ENCODE results near the gene PROC. TPM values are rescaled to one million over a fixed set of nuclear protein-coding genes. Genes with fewer than 3 reads are reported as not detected.

The PROC gene
- total RNA-seq, 4 donors from 2014 or later = 2.1 TPM; not detected in 3

DNA sequence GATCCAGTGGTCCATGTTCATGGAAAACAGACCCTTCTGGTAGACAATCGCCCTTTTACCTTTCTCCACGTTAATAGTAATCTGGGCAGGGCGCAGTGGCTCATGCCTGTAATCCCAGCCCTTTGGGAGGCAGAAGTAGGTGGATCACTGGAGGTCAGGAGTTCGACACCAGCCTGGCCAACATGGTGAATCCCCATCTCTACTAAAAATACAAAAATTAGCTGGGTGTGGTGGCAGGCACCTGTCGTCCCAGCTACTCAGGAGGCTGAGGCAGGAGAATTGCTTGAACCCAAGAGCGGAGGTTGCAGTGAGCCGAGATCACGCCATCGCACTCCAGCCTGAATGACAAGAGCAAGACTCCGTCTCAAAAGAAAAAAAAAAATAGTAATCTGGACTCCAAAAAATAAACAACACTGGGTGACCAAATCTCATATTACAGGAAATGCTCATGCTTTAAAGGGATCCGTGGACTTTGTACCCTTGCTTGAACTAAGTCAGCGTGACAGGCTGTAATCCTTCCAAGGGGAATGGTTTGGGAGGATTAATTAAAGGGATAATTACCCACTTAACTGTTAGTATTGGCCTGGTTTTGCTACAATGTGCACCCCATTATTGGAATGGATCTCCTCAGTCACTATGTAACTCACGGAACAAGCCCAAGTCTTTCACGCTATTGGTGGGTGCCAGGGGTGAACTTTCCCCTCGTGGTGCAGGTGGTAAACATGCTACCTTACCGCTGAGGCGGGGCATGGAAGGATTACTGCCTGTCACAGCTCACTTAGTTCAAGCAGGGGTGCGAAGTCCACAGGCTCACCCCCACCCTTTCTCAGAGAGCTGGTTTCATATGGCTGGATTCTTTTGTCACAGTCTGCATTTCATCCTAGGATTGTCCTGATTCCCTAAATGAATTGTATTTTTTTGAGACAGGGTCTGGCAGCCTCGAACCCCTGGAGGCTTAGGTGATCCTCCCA lies 36.7 kb downstream of the PROC start:
- H3K4me3 ChIP-seq = no peak overlapping the region
- TF ChIP-seq, protein P1, sequence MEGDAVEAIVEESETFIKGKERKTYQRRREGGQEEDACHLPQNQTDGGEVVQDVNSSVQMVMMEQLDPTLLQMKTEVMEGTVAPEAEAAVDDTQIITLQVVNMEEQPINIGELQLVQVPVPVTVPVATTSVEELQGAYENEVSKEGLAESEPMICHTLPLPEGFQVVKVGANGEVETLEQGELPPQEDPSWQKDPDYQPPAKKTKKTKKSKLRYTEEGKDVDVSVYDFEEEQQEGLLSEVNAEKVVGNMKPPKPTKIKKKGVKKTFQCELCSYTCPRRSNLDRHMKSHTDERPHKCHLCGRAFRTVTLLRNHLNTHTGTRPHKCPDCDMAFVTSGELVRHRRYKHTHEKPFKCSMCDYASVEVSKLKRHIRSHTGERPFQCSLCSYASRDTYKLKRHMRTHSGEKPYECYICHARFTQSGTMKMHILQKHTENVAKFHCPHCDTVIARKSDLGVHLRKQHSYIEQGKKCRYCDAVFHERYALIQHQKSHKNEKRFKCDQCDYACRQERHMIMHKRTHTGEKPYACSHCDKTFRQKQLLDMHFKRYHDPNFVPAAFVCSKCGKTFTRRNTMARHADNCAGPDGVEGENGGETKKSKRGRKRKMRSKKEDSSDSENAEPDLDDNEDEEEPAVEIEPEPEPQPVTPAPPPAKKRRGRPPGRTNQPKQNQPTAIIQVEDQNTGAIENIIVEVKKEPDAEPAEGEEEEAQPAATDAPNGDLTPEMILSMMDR (IDR thresholded peaks at IDR 0.05) = no peak
- no peak for TF ChIP-seq POLR2A (IDR thresholded peaks at IDR 0.05)
- no peaks in the 10 kb centered on the region for H3K9me3 ChIP-seq
- no peak overlapping the region for H3K27ac ChIP-seq
- 80 to 87% methylated on average over 15 to 16 of the region's 19 CpGs for WGBS, 2 donors
- intact Hi-C loops (cut with DNase I) = no loop called here
- no peak for DNase-seq
- H3K36me3 ChIP-seq = no peaks in the 10 kb centered on the region
- no peaks in the 10 kb centered on the region for H3K27me3 ChIP-seq
- no peaks in the 10 kb centered on the region for H3K4me1 ChIP-seq

DNA sequence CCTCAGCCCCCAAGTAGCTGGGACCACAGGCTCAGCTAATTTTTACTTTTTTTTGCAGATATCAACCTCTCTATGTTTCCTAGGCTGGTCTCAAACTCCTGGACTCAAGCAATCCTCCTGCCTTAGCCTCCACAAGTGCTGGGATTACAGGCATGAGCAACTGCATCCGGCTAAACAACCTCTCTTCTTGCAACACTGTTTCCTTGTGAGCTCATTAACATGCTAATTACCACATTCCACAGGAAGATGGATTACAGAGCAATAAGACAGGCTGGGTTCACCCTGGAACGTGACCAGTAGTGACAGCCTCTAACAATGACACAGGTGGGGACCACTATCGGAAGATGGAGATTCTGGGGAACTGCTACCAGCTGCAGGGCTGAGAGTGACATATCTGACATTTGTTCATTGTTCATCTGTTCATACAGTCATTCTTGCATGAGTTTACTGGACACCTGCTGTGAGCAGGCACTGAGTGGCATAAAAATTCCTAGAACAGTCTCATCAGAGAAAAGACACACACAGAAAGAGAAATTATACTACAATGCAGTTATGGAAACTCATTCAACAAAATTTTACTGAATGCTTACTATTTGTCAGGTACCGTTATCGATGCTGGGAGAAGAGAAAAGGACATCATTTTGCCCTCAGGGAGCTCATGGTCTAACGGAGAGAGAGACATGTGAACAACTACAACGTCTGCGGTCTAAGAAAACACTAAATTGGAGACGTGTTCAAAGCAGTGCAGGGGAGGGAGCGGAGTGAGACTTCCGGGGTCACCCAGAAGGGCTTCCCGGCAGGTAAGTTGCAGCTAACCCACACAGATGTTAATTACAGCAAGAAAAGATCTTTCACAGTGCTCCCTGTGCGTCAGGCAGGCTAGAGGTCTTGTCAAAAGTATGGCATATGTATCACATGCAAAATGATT lies 37.6 kb downstream of the PROC start:
- H3K36me3 ChIP-seq = no peaks in the 10 kb centered on the region
- H3K9me3 ChIP-seq = no peaks in the 10 kb centered on the region
- H3K4me1 ChIP-seq = no peaks in the 10 kb centered on the region
- intact Hi-C loops (cut with DNase I) = no loop called here
- no peak overlapping the region for H3K27ac ChIP-seq
- H3K27me3 ChIP-seq = no peaks in the 10 kb centered on the region
- no peak overlapping the region for H3K4me3 ChIP-seq
- WGBS, 2 donors = 78 to 83% methylated on average over 13 of the region's 13 CpGs
- no peak for DNase-seq
- no peak for TF ChIP-seq POLR2A (IDR thresholded peaks at IDR 0.05)
- TF ChIP-seq, protein P1 (IDR thresholded peaks at IDR 0.05) = no peak

DNA sequence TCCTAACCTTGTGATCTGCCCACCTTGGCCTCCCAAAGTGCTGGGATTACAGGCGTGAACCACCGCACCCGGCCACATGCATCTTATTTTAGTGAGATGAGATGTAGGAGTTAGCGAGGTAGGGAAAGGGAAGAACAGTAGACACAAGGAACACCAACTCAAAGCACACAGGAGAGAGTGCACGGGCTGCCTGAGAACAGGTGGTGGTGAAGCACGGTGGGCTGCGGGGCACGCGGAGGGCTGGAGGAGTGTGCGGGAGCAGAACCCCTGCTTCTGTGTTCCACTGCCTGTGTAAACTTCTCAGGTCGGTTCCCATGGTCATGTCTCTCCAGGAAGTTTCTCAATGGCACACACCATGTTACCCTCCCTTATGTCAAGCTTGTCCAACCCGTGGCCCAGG lies 38.7 kb downstream of the PROC start:
- TF ChIP-seq, protein P1 (IDR thresholded peaks at IDR 0.05) = no peak
- TF ChIP-seq POLR2A (IDR thresholded peaks at IDR 0.05) = no peak
- H3K27me3 ChIP-seq = no peaks in the 10 kb centered on the region
- H3K36me3 ChIP-seq = no peaks in the 10 kb centered on the region
- no peak overlapping the region for H3K27ac ChIP-seq
- no peaks in the 10 kb centered on the region for H3K9me3 ChIP-seq
- H3K4me3 ChIP-seq = no peak overlapping the region
- 87 to 91% methylated on average over 8 to 11 of the region's 12 CpGs for WGBS, 2 donors
- no peak for DNase-seq
- intact Hi-C loops (cut with DNase I) = no loop called here
- H3K4me1 ChIP-seq = no peaks in the 10 kb centered on the region

DNA sequence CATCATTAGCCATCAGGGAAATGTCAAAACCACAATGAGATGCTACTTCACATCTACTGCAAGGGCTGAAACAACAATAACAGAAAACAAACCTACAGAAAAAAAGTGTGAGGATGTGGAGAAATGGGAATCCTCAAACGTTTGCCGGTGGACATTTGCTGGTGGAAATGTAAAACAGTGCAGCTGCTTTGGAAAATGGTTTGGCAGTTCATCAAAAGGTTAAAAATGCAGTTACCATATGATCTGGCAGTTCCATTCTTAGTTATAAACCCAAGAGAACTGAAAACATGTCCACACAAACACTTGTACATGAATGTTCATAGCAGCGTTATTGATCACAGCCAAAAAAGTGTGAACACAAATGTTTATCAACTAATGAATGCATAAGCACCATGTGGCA lies 44.2 kb downstream of the PROC start:
- Histone ChIP-seq H3K4me3 (no peak overlapping the region), H3K27me3 (no peaks in the 10 kb centered on the region), H3K4me1 (peaks cover 0 to 5% (median 0%) of the 10 kb centered on the region in 3 donors), H3K36me3 (peaks cover 0 to under 1% (median 0%) of the 10 kb centered on the region in 3 donors), H3K9me3 (no peaks in the 10 kb centered on the region), H3K27ac (no peak overlapping the region)
- intact Hi-C loops (cut with DNase I) = loop anchor here (10.0 kb wide), 1 partner anchor 268 kb away; no protein-coding TSS in a partner anchor
- 48 to 55% methylated on average over 3 of the region's 3 CpGs for WGBS, 2 donors
- no peak for DNase-seq
- TF ChIP-seq, protein P1 (IDR thresholded peaks at IDR 0.05) = no peak
- TF ChIP-seq POLR2A (IDR thresholded peaks at IDR 0.05) = no peak

Measured in esophagus squamous epithelium (tissue), 5 donors.